H1 (cell line): Measurements from ENCODE around the gene KIF5A. TPM values are rescaled to one million over a fixed set of nuclear protein-coding genes. Genes with fewer than 3 reads are reported as not detected.

Source experiments
- CBX5 ChIP-seq: fragments of 300-800, 300-1000 bp; sonication (generic); IDR thresholded peaks from 2 replicates; pipeline ENCODE4 v1.7.1; 2016; ENCODE audit warnings: antibody characterized with exemption, low read length, low read depth
- CHD7 ChIP-seq: fragments of 300-600 bp; sonication (generic); IDR thresholded peaks from 2 replicates; pipeline ENCODE4 v1.7.1; 2012; ENCODE audit warnings: low read length, moderate library complexity, mild to moderate bottlenecking, inconsistent platforms; ENCODE audit not compliant: insufficient replicate concordance
- KDM1A ChIP-seq: fragments of 200-600, 300-600 bp; sonication (generic); IDR thresholded peaks from 2 replicates; pipeline ENCODE4 v1.7.1; 2016; ENCODE audit warnings: mild to moderate bottlenecking, low read length, borderline replicate concordance
- RAD21 ChIP-seq, 2 experiments: IDR thresholded peaks in 1 of 2; conservative IDR thresholded peaks in 1 of 2; 2 replicates each; pipeline ENCODE4 v1.6.1; 2011; ENCODE audit warnings: low read depth in 2 of 2, low read length in 2 of 2, improper control_type of control experiment in 1 of 2, inconsistent platforms in 1 of 2, mild to moderate bottlenecking in 1 of 2, moderate library complexity in 1 of 2
- SAP30 ChIP-seq: fragments of 300-600 bp; sonication (generic); IDR thresholded peaks from 2 replicates; pipeline ENCODE4 v1.7.1; 2012; ENCODE audit warnings: low read length, moderate library complexity, mild to moderate bottlenecking, inconsistent platforms; ENCODE audit not compliant: insufficient read depth, insufficient replicate concordance
- SRF ChIP-seq: IDR thresholded peaks from 2 replicates; pipeline ENCODE4 v1.6.1; 2011; ENCODE audit warnings: mild to moderate bottlenecking, low read depth, low read length, moderate library complexity
- polyA plus RNA-seq, 7 experiments: library from polyadenylated mRNA; depleted of rRNA in 3 of 7; stranded (reverse) in 5 of 7; unstranded in 2 of 7; fragments of >200 nt in 5 of 7; fragments of 200-250 nt in 2 of 7; gene quantifications; 1 replicate in 5 of 7; 2 replicates in 1 of 7; 4 replicates in 1 of 7; pipeline versions ENCODE4 v1.2.1 to v1.2.3, GENCODE V29; 2011 to 2013; ENCODE audit warnings: missing spikeins in 2 of 7, mixed read lengths in 2 of 7
- total RNA-seq: library from RNA; stranded (reverse); fragmentation: NEBNext Ultra II Directional; extraction: Animal tissue kit (Norgen Biotek cat#: 25700); gene quantifications from 2 replicates; pipeline ENCODE4 v1.2.1, GENCODE V29; 2021

Gene KIF5A
- total and polyA plus RNA-seq, 2 of the 8 experiments (the other 6 are each of a cell fraction or from before 2014, with no cell fraction given): 10.7 to 21.9 TPM

GRCh38 chr12:57611827-57612710 lies 62.2 kb downstream of the KIF5A start (continued):
- TF ChIP-seq RAD21 (IDR thresholded peaks at IDR 0.05 in 1 of 2, conservative IDR thresholded peaks at IDR 0.05 in 1 of 2; ENCODE audit: low read depth in 2 of 2, low read length in 2 of 2) (no peak), CHD7 (no peak), SAP30 (no peak), KDM1A (no peak), CBX5 (no peak), SRF (no peak)
